ENCODE data around the gene PSMB5. TPM values are rescaled to one million over a fixed set of nuclear protein-coding genes. Genes with fewer than 3 reads are reported as not detected.

Gene PSMB5
- polyA plus RNA-seq, 1 donor from 2014 or later = 147 TPM

Other genes with a start within 250 kb of the PSMB5 start
- not detected in 2 replicates for gene SLC7A7, start 219.5 kb downstream of the PSMB5 start, polyA plus RNA-seq
- gene MRPL52, start 205.0 kb downstream of the PSMB5 start, polyA plus RNA-seq = 87.9 and 161 TPM in 2 replicates
- 0.30 and 1.5 TPM in 2 replicates for gene MMP14, start 198.3 kb downstream of the PSMB5 start, polyA plus RNA-seq
- gene LRP10, start 163.2 kb downstream of the PSMB5 start, polyA plus RNA-seq = 0.22 and 1.1 TPM in 2 replicates
- gene REM2, start 151.7 kb downstream of the PSMB5 start, polyA plus RNA-seq = 28.6 and 31.1 TPM in 2 replicates
- gene RBM23, start 115.8 kb downstream of the PSMB5 start, polyA plus RNA-seq = 83.7 and 96.7 TPM in 2 replicates
- gene PRMT5, start 105.5 kb downstream of the PSMB5 start, polyA plus RNA-seq = 102 and 114 TPM in 2 replicates
- 3.2 and 12.1 TPM in 2 replicates for gene HAUS4, start 77.8 kb downstream of the PSMB5 start, polyA plus RNA-seq
- 0.52 and 1.9 TPM in 2 replicates for gene AJUBA, start 52.3 kb downstream of the PSMB5 start, polyA plus RNA-seq
- gene C14orf93, start 24.8 kb downstream of the PSMB5 start, polyA plus RNA-seq = 4.7 and 7.1 TPM in 2 replicates
- gene PSMB11, start 7.3 kb upstream of the PSMB5 start, polyA plus RNA-seq = not detected in 2 replicates
- 31.7 and 37.0 TPM in 2 replicates for gene CDH24, start 22.6 kb upstream of the PSMB5 start, polyA plus RNA-seq
- 132 and 143 TPM in 2 replicates for gene ACIN1, start 60.2 kb upstream of the PSMB5 start, polyA plus RNA-seq
- gene C14orf119, start 60.6 kb upstream of the PSMB5 start, polyA plus RNA-seq = 23.3 and 26.4 TPM in 2 replicates
- not detected in 2 replicates for gene CIROP, start 70.1 kb upstream of the PSMB5 start, polyA plus RNA-seq
- gene CEBPE, start 84.4 kb upstream of the PSMB5 start, polyA plus RNA-seq = not detected in 2 replicates
- gene SLC7A8, start 148.8 kb upstream of the PSMB5 start, polyA plus RNA-seq = 0.21 and 1.7 TPM in 2 replicates
- gene RNF212B, start 203.0 kb upstream of the PSMB5 start, polyA plus RNA-seq = not detected in 2 replicates